ENCODE data around the gene TTYH2.

TTYH2 gene

DNA sequence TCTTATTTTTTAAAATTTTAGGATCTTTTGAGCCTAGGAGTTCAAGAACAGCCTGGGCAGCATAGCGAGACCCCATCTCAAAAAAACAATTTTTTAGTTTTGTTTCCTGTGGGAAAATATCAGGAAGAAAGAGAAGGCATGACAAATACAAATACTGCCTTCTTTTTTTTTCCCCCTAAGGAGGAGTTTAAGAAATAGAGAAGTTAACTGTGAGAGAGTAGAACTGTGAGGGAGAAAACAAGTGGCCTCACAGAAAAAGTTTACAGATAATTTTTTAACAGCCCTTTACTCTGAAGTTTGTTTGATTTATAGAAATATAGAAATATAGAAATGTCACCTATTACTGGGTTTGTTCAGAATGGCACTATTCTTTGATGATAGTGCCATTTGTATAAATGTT lies 21.1 kb downstream of the TTYH2 start:
- DNase-seq (ENCODE audit: low read depth): no peak
- TF ChIP-seq, protein P1, sequence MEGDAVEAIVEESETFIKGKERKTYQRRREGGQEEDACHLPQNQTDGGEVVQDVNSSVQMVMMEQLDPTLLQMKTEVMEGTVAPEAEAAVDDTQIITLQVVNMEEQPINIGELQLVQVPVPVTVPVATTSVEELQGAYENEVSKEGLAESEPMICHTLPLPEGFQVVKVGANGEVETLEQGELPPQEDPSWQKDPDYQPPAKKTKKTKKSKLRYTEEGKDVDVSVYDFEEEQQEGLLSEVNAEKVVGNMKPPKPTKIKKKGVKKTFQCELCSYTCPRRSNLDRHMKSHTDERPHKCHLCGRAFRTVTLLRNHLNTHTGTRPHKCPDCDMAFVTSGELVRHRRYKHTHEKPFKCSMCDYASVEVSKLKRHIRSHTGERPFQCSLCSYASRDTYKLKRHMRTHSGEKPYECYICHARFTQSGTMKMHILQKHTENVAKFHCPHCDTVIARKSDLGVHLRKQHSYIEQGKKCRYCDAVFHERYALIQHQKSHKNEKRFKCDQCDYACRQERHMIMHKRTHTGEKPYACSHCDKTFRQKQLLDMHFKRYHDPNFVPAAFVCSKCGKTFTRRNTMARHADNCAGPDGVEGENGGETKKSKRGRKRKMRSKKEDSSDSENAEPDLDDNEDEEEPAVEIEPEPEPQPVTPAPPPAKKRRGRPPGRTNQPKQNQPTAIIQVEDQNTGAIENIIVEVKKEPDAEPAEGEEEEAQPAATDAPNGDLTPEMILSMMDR (IDR thresholded peaks at IDR 0.05; ENCODE audit: insufficient read depth, low read depth, low read length, missing control alignments): no peak
- no peak overlapping the region for H3K4me3 ChIP-seq (ENCODE audit: low read length)

DNA sequence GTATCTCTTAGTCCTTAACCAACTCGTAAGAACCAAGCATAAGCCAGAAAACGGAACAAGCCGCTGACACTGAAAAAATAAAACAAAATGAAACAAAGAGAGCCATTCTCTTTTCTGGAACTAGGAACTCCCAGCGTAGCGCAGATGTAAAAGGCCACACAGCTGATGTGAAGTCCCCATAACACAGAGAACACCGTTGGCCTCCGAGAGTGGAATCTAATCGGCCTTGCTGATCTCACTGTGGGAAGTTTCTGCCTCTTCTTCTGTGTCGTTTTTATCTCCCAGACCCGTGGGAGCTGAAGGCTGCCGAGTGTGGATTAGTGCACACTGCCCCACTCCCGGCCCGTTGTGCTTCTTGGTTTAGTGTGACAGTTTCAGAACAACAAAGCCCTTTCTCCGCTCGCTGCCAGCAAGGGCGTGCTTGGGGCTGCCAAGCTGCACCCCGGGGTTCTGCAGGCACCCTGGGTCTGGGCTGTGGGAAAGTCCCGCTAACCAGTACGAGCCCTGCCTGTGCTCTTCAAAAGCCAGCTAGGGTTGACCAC lies 21.7 kb downstream of the TTYH2 start:
- no peak for DNase-seq (ENCODE audit: low read depth)
- no peak overlapping the region for H3K4me3 ChIP-seq (ENCODE audit: low read length)
- TF ChIP-seq, protein P1 (IDR thresholded peaks at IDR 0.05; ENCODE audit: insufficient read depth, low read depth, low read length, missing control alignments): no peak

DNA sequence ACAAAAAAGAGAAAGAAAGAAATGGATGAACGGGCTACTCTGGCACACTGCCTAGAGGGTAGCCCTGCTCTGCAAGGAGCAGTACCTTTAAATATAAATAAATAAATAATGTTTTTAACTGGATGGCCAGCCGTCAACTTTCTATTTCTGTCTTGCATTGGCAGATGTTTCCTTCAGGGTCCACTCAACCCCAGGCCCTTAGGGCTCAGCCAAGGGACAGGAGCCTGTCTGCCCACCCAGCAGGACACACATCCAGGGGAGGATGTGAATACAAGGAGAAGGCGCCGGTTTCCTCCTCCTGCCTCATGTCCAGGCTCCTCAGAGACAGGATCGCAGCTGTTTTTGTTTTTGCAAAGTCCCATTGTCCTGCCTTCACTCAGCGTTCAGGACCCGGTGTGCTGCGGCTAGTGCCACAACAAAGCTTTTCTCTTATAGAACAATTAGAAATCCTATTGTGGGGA lies 22.6 kb downstream of the TTYH2 start:
- H3K4me3 ChIP-seq (ENCODE audit: low read length): no peak overlapping the region
- TF ChIP-seq, protein P1 (IDR thresholded peaks at IDR 0.05; ENCODE audit: insufficient read depth, low read depth, low read length, missing control alignments): no peak
- no peak for DNase-seq (ENCODE audit: low read depth)

- TF ChIP-seq, protein P1 (IDR thresholded peaks at IDR 0.05; ENCODE audit: insufficient read depth, low read depth, low read length, missing control alignments): no peak
- DNase-seq (ENCODE audit: low read depth): no peak
- no peak overlapping the region for H3K4me3 ChIP-seq (ENCODE audit: low read length)
Measured at GRCh38 chr17:74237321-74237720, 23.9 kb downstream of the TTYH2 start.

DNA sequence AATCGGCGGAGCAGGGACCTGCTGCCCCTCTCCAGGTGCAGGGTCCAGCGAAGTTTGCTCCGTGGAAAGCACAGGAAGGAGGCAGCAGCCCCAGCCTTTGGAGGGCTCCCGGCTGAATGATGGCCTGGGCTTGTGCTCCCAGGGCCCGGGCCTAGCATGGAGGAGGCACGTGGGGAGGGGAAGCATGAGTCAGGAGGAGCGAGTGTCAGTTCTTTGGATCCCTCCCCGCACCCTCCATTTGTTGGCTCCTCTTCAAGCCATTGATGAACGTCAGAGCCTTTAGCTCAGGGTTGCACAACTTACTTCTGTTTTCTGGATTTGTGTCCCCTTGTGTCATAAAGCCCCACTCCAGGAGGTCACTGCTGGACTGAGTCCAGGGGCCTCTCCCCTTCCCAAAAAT lies 25.8 kb downstream of the TTYH2 start:
- no peak for DNase-seq (ENCODE audit: low read depth)
- TF ChIP-seq, protein P1 (IDR thresholded peaks at IDR 0.05; ENCODE audit: insufficient read depth, low read depth, low read length, missing control alignments): no peak
- no peak overlapping the region for H3K4me3 ChIP-seq (ENCODE audit: low read length)

DNA sequence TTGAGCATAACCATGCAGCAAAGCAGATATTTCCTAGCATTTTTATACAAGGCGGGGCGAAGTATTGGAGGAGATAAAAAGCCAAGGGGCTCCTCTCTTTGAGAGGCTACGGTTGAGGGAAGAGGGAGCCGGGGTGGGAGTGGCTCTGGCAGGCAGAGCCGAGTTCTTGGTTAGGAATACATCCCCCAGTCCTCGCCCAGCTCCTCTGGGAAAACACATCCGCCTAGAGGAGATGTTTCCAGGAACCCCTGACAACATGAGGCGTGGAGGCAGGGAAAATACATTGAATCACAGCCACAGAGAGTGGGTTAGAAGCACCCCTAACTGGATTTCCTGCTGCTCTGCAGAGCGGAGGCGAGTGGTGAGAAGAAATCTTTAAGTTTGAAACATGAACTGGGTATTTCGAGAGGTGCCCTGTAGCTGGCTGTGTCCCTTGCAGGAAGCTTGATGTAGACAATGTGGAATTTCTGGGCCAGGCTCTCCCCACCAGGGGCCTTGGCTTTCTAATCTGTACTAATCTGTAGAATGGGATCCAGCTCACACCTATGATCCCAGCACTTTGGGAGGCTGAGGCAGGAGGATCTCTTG lies 27.3 kb downstream of the TTYH2 start:
- no peak overlapping the region for H3K4me3 ChIP-seq (ENCODE audit: low read length)
- TF ChIP-seq, protein P1 (IDR thresholded peaks at IDR 0.05; ENCODE audit: insufficient read depth, low read depth, low read length, missing control alignments): no peak
- DNase-seq (ENCODE audit: low read depth): no peak

- no peak for DNase-seq (ENCODE audit: low read depth)
- H3K4me3 ChIP-seq (ENCODE audit: low read length): no peak overlapping the region
- TF ChIP-seq, protein P1 (IDR thresholded peaks at IDR 0.05; ENCODE audit: insufficient read depth, low read depth, low read length, missing control alignments): no peak
Measured at GRCh38 chr17:74241431-74241830, 28.1 kb downstream of the TTYH2 start.
